Panc1 (cell line): Measurements from ENCODE around the gene KRTAP4-16.
"Not testable (repeated sequence)": the region's sequence is repeated elsewhere in the genome, so short reads cannot be mapped to it uniquely, and the experiment has no call there.

Experiments
- TF ChIP-seq, protein P1 (sequence below): fragments of 450-650 bp; IDR thresholded peaks from 2 replicates; pipeline ENCODE4 v1.5.1; 2017; ENCODE audit warnings: mild to moderate bottlenecking
- TF ChIP-seq, protein P2 (sequence below), 2 experiments: IDR thresholded peaks; 2 replicates each; pipeline ENCODE4 v1.6.1; 2011 to 2012; ENCODE audit warnings: low read depth in 2 of 2, control low read depth in 1 of 2, low read length in 1 of 2, mild to moderate bottlenecking in 1 of 2, moderate library complexity in 1 of 2; ENCODE audit not compliant: insufficient read depth in 1 of 2

DNA sequence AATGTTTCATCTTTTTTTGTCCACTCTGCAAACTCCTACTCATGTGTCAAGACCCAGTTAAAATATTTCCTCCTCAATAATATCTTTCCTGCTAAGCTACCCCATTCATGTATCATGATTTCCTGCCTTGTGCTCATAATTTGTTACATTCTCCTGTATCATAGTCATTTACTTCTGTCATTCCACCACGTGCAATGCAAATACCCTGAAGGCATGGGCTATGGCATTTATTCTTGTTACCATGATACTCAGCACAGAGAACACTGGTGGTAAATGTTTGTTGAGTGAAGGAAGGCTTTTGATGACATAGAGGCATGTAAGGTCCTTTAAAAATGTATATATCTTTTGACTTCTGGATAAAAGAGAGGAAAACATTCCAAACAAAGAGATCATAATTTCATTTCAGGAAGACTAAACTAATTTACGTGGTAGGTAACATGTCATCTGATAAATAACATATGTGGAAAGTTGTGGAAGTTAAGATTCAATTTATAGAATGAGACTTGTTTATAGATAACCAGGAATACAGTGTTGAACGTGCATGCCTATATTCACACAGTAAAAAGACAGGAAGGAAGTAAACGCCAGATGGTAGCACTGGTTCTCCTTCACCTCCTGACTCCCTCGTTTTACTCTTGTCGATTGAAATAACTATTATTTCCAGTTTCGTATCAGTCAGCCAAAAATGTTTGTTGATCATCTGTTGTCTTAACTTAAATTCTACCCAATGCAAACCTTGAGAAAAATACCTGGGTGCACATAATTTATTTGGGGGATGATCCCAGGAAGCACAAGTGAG is 2.1 kb downstream of the KRTAP4-16 start:
- TF ChIP-seq, protein P1, sequence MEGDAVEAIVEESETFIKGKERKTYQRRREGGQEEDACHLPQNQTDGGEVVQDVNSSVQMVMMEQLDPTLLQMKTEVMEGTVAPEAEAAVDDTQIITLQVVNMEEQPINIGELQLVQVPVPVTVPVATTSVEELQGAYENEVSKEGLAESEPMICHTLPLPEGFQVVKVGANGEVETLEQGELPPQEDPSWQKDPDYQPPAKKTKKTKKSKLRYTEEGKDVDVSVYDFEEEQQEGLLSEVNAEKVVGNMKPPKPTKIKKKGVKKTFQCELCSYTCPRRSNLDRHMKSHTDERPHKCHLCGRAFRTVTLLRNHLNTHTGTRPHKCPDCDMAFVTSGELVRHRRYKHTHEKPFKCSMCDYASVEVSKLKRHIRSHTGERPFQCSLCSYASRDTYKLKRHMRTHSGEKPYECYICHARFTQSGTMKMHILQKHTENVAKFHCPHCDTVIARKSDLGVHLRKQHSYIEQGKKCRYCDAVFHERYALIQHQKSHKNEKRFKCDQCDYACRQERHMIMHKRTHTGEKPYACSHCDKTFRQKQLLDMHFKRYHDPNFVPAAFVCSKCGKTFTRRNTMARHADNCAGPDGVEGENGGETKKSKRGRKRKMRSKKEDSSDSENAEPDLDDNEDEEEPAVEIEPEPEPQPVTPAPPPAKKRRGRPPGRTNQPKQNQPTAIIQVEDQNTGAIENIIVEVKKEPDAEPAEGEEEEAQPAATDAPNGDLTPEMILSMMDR = not testable (repeated sequence)
- TF ChIP-seq, protein P2, sequence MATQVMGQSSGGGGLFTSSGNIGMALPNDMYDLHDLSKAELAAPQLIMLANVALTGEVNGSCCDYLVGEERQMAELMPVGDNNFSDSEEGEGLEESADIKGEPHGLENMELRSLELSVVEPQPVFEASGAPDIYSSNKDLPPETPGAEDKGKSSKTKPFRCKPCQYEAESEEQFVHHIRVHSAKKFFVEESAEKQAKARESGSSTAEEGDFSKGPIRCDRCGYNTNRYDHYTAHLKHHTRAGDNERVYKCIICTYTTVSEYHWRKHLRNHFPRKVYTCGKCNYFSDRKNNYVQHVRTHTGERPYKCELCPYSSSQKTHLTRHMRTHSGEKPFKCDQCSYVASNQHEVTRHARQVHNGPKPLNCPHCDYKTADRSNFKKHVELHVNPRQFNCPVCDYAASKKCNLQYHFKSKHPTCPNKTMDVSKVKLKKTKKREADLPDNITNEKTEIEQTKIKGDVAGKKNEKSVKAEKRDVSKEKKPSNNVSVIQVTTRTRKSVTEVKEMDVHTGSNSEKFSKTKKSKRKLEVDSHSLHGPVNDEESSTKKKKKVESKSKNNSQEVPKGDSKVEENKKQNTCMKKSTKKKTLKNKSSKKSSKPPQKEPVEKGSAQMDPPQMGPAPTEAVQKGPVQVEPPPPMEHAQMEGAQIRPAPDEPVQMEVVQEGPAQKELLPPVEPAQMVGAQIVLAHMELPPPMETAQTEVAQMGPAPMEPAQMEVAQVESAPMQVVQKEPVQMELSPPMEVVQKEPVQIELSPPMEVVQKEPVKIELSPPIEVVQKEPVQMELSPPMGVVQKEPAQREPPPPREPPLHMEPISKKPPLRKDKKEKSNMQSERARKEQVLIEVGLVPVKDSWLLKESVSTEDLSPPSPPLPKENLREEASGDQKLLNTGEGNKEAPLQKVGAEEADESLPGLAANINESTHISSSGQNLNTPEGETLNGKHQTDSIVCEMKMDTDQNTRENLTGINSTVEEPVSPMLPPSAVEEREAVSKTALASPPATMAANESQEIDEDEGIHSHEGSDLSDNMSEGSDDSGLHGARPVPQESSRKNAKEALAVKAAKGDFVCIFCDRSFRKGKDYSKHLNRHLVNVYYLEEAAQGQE (IDR thresholded peaks at IDR 0.05; ENCODE audit: insufficient read depth in 1 of 2, low read depth in 2 of 2, low read length in 1 of 2) = not testable (repeated sequence)
